HCT116 (cell line): ENCODE measurements around the gene SLC25A41. TPM values are rescaled to one million over a fixed set of nuclear protein-coding genes. Genes with fewer than 3 reads are reported as not detected.

Source experiments
- ATAC-seq: fragments of 200-7000 bp; cut with Tn5 transposase; 2 replicates; pipeline ENCODE4 v1.9.1; 2020; ENCODE audit warnings: mild to moderate bottlenecking, moderate library complexity
- BruUV-seq: library from RNA; stranded (reverse); fragments of 400-500 nt; replicated peaks from 2 replicates; lab custom pipeline; 2021; lab: Mats Ljungman, UMichigan
- CTCF ChIA-PET: fragments of 300-600 bp; sonication (Branson Sonifier 250); formaldehyde crosslinking; loops from one replicate; lab custom pipeline; 2021; ENCODE audit warnings: antibody characterized with exemption; lab: Charles Lee
- POLR2A ChIA-PET: fragments of 300-600, 350-600 bp; sonication (Branson Sonifier 250); formaldehyde crosslinking; loops from one replicate; lab custom pipeline; 2021; ENCODE audit warnings: antibody characterized with exemption; lab: Charles Lee
- RAD21 ChIA-PET, 2 experiments: fragments of 300-600 bp; sonication (Branson Sonifier 250); formaldehyde crosslinking; loops; one replicate each; lab custom pipeline; 2023; ENCODE audit warnings: low total read pairs in 2 of 2; ENCODE audit not compliant: uncharacterized antibody in 2 of 2, unreplicated experiment in 2 of 2, low non-redundant PET in 1 of 2; lab: Charles Lee
- DNase-seq: peaks from one replicate; pipeline ENCODE4 v3.0.0-alpha.2; 2010; ENCODE audit warnings: low read depth, low spot score
- H2AFZ ChIP-seq: fragments of 200-600 bp; shearing (Covaris generic), sonication (generic); 2 replicates; pipeline ENCODE4 v1.6.1; 2017; ENCODE audit warnings: low read depth, mixed run types, mixed read lengths, antibody characterized with exemption, low read length; ENCODE audit not compliant: poor library complexity, severe bottlenecking
- H3K27ac ChIP-seq: 2 replicates; pipeline ENCODE4 v1.5.1; 2012; ENCODE audit warnings: low read depth, low read length
- H3K27me3 ChIP-seq: fragments of 200-600 bp; sonication (generic); 2 replicates; pipeline ENCODE4 v1.6.1; 2016; ENCODE audit warnings: mixed run types, low read length, mixed read lengths; ENCODE audit not compliant: insufficient read depth
- H3K36me3 ChIP-seq, 2 experiments: fragments of 200-500 bp in 1 of 2; fragments of 200-600 bp in 1 of 2; sonication (Bioruptor generic) in 1 of 2; sonication (generic) in 1 of 2; 2 replicates each; pipeline versions ENCODE4 v1.5.1 to v1.6.1; 2014 to 2016; ENCODE audit warnings: low read length in 2 of 2, inconsistent platforms in 1 of 2, mixed read lengths in 1 of 2, mixed run types in 1 of 2; ENCODE audit not compliant: insufficient read depth in 2 of 2, control insufficient read depth in 1 of 2
- H3K4me1 ChIP-seq, 2 experiments: fragments of 200-600 bp in 1 of 2; sonication (generic) in 1 of 2; 2 replicates each; pipeline versions ENCODE4 v1.5.1 to v1.6.1; 2012 to 2017; ENCODE audit warnings: low read length in 2 of 2, inconsistent platforms in 1 of 2, mild to moderate bottlenecking in 1 of 2, mixed read lengths in 1 of 2, mixed run types in 1 of 2, moderate library complexity in 1 of 2; ENCODE audit not compliant: insufficient read depth in 2 of 2, control insufficient read depth in 1 of 2
- H3K4me2 ChIP-seq: fragments of 200-600 bp; sonication (generic); 2 replicates; pipeline ENCODE4 v1.6.1; 2017; ENCODE audit warnings: mixed run types, low read length, mixed read lengths
- H3K4me3 ChIP-seq, 2 experiments: fragments of 200-600 bp in 1 of 2; sonication (generic) in 1 of 2; replicated peaks in 1 of 2; 2 replicates each; pipeline ENCODE4 v1.5.1; 2011 to 2016; ENCODE audit warnings: low read length in 2 of 2, control low read depth in 1 of 2, low read depth in 1 of 2, mild to moderate bottlenecking in 1 of 2, mixed read lengths in 1 of 2, mixed run types in 1 of 2
- H3K79me2 ChIP-seq: fragments of 200-600 bp; sonication (generic); 2 replicates; pipeline ENCODE4 v1.6.1; 2017; ENCODE audit warnings: mild to moderate bottlenecking, mixed run types, low read length, moderate library complexity, mixed read lengths; ENCODE audit not compliant: insufficient read depth
- H3K9ac ChIP-seq: fragments of 200-600 bp; sonication (generic); 2 replicates; pipeline ENCODE4 v1.6.1; 2016; ENCODE audit warnings: low read length, mixed read lengths
- H3K9me2 ChIP-seq: fragments of 200-600 bp; sonication (generic), shearing (Covaris generic); 2 replicates; pipeline ENCODE4 v1.6.1; 2017; ENCODE audit warnings: mixed run types, mild to moderate bottlenecking, moderate library complexity; ENCODE audit not compliant: insufficient read depth
- H3K9me3 ChIP-seq, 2 experiments: fragments of 200-500 bp in 1 of 2; fragments of 200-600 bp in 1 of 2; sonication (Bioruptor generic) in 1 of 2; sonication (generic) in 1 of 2; 2 replicates each; pipeline ENCODE4 v1.6.1; 2014 to 2017; ENCODE audit warnings: low read length in 2 of 2, mixed read lengths in 2 of 2, inconsistent platforms in 1 of 2, low read depth in 1 of 2, mild to moderate bottlenecking in 1 of 2, mixed run types in 1 of 2, moderate library complexity in 1 of 2; ENCODE audit not compliant: control insufficient read depth in 1 of 2, insufficient read depth in 1 of 2
- H4K20me1 ChIP-seq: fragments of 200-600 bp; sonication (generic), shearing (Covaris generic); 2 replicates; pipeline ENCODE4 v1.6.1; 2017; ENCODE audit warnings: mixed run types, mild to moderate bottlenecking, moderate library complexity; ENCODE audit not compliant: insufficient read depth
- CBX3 ChIP-seq: IDR thresholded peaks from 2 replicates; pipeline ENCODE4 v1.6.1; 2012; ENCODE audit warnings: low read depth
- CEBPB ChIP-seq: IDR thresholded peaks from 2 replicates; pipeline ENCODE4 v1.6.1; 2012; ENCODE audit warnings: low read depth
- CTCF ChIP-seq, 3 experiments: fragments of 200-600 bp in 1 of 3; sonication (generic) in 1 of 3; IDR thresholded peaks in 2 of 3; conservative IDR thresholded peaks in 1 of 3; 2 replicates each; pipeline ENCODE4 v1.5.1; 2012 to 2017; ENCODE audit warnings: low read depth in 2 of 3, low read length in 2 of 3, antibody characterized with exemption in 1 of 3, borderline replicate concordance in 1 of 3, control low read depth in 1 of 3, mild to moderate bottlenecking in 1 of 3, mixed read lengths in 1 of 3, mixed run types in 1 of 3, moderate library complexity in 1 of 3; ENCODE audit not compliant: insufficient read depth in 1 of 3
- EGR1 ChIP-seq: IDR thresholded peaks from 2 replicates; pipeline ENCODE4 v1.6.1; 2012; ENCODE audit warnings: low read depth
- ELF1 ChIP-seq: IDR thresholded peaks from 2 replicates; pipeline ENCODE4 v1.6.1; 2012; ENCODE audit warnings: low read depth, borderline replicate concordance
- EZH2 ChIP-seq: fragments of 200-600 bp; sonication (generic); IDR thresholded peaks from 2 replicates; pipeline ENCODE4 v1.6.1; 2017; ENCODE audit warnings: antibody characterized with exemption, mixed run types
- EZH2phosphoT487 ChIP-seq: fragments of 200-600 bp; IDR thresholded peaks from 2 replicates; pipeline ENCODE4 v1.6.1; 2018; ENCODE audit warnings: antibody characterized with exemption, borderline replicate concordance
- FOSL1 ChIP-seq: IDR thresholded peaks from 2 replicates; pipeline ENCODE4 v1.6.1; 2012; ENCODE audit warnings: low read depth
- JUND ChIP-seq: IDR thresholded peaks from 2 replicates; pipeline ENCODE4 v1.6.1; 2012
- POLR2A ChIP-seq: IDR thresholded peaks from 2 replicates; pipeline ENCODE4 v1.7.0; 2011; ENCODE audit warnings: borderline replicate concordance; ENCODE audit not compliant: insufficient read depth, insufficient read length; ENCODE audit errors: extremely low read depth
- POLR2AphosphoS5 ChIP-seq: IDR thresholded peaks from 2 replicates; pipeline ENCODE4 v1.6.1; 2011; ENCODE audit warnings: mild to moderate bottlenecking, low read depth, low read length, moderate library complexity
- REST ChIP-seq: IDR thresholded peaks from 2 replicates; pipeline ENCODE4 v1.6.1; 2012; ENCODE audit warnings: low read depth
- SIN3A ChIP-seq: IDR thresholded peaks from 2 replicates; pipeline ENCODE4 v1.6.1; 2012; ENCODE audit warnings: low read depth
- SRF ChIP-seq: IDR thresholded peaks from 2 replicates; pipeline ENCODE4 v1.6.1; 2012; ENCODE audit warnings: low read depth
- YY1 ChIP-seq: IDR thresholded peaks from 2 replicates; pipeline ENCODE4 v1.6.1; 2011; ENCODE audit warnings: low read length, low read depth, moderate library complexity, mild to moderate bottlenecking; ENCODE audit not compliant: insufficient replicate concordance; ENCODE audit errors: extremely low read depth
- ZBTB33 ChIP-seq: IDR thresholded peaks from 2 replicates; pipeline ENCODE4 v1.6.1; 2011; ENCODE audit warnings: mild to moderate bottlenecking, low read length, moderate library complexity; ENCODE audit not compliant: insufficient replicate concordance; ENCODE audit errors: extremely low read depth
- ZNF274 ChIP-seq: fragments of 200-500 bp; sonication (Bioruptor generic); IDR thresholded peaks from 2 replicates; pipeline ENCODE4 v1.6.1; 2014; ENCODE audit warnings: mild to moderate bottlenecking, low read depth, low read length, inconsistent platforms
- intact Hi-C: fragments of 100-400 bp; cut with micrococcal nuclease; formaldehyde crosslinking; loops from 2 replicates; pipeline ENCODE4 v1.10.0; 2022
- total RNA-seq: library from RNA; stranded (reverse); gene quantifications from one replicate; pipeline ENCODE4 v1.2.1, GENCODE V29; 2021; ENCODE audit not compliant: unreplicated experiment

Gene SLC25A41
- total RNA-seq, 1 experiment from 2014 or later: 0.93 TPM

- peaks cover 7 to 17% of the 10 kb centered on the region in 2 experiments for H3K36me3 ChIP-seq
- DNase-seq: no peak
- no peaks in the 10 kb centered on the region for H3K9me2 ChIP-seq
- no peaks in the 10 kb centered on the region for H3K79me2 ChIP-seq
- no peak for ATAC-seq
- ChIA-PET RAD21 (no interaction called here), CTCF (no interaction called here), POLR2A (no interaction called here)
- no peaks in the 10 kb centered on the region for H3K27me3 ChIP-seq
- no peak overlapping the region for H2AFZ ChIP-seq
- no peak for TF ChIP-seq CTCF (IDR thresholded peaks at IDR 0.05 in 2 of 3, conservative IDR thresholded peaks at IDR 0.05 in 1 of 3; ENCODE audit: borderline replicate concordance in 1 of 3, insufficient read depth in 1 of 3, low read depth in 2 of 3, low read length in 2 of 3)
- TF ChIP-seq CEBPB: no peak
- TF ChIP-seq SIN3A: no peak
- no peak for TF ChIP-seq EZH2
- no peak for TF ChIP-seq POLR2AphosphoS5
- no peak for TF ChIP-seq EZH2phosphoT487
- TF ChIP-seq REST: no peak
- no peak for TF ChIP-seq SRF
- no peak for TF ChIP-seq ELF1
- TF ChIP-seq ZBTB33: no peak
- TF ChIP-seq POLR2A: no peak
- TF ChIP-seq ZNF274: no peak
- no peak for TF ChIP-seq FOSL1
- no peak for TF ChIP-seq YY1
- no peak for TF ChIP-seq EGR1
- TF ChIP-seq CBX3: no peak
- no peak for TF ChIP-seq JUND
- H3K4me2 ChIP-seq: no peak overlapping the region
- peaks cover 0 to 17% of the 10 kb centered on the region in 2 experiments; a peak in 2 of 4 replicates for H3K9me3 ChIP-seq
- no peaks in the 10 kb centered on the region for H3K4me1 ChIP-seq
- no peak overlapping the region for H3K27ac ChIP-seq
- H3K9ac ChIP-seq: no peak overlapping the region
- intact Hi-C loops: no loop called here
- no peaks in the 10 kb centered on the region for H4K20me1 ChIP-seq
- H3K4me3 ChIP-seq: no peak overlapping the region
- BruUV-seq: no TSS peak
Measured at GRCh38 chr19:6450166-6450565, 16.6 kb upstream of the SLC25A41 start.
